Liver (tissue), 9 donors: ENCODE measurements around the gene JDP2. TPM values are rescaled to one million over a fixed set of nuclear protein-coding genes. Genes with fewer than 3 reads are reported as not detected.
A peak's percentile ranks its signal among the peaks of the same experiment; 100 is the strongest.

Experiments
- DNase-seq: peaks from one replicate; pipeline ENCODE4 v3.0.0-alpha.2; 2017; ENCODE audit warnings: low spot score
- H3K27ac ChIP-seq, 2 donors: one replicate each; pipeline ENCODE4 v1.7.0; 2013; ENCODE audit warnings: inconsistent platforms in 2 of 2, low read length in 2 of 2, control low read depth in 1 of 2, low read depth in 1 of 2, mild to moderate bottlenecking in 1 of 2
- H3K27me3 ChIP-seq, 4 donors: one replicate each; pipeline versions ENCODE4 v1.6.1 to v1.7.0; 2013; ENCODE audit warnings: low read length in 3 of 4, inconsistent platforms in 1 of 4, mild to moderate bottlenecking in 1 of 4, moderate library complexity in 1 of 4; ENCODE audit not compliant: control insufficient read depth in 4 of 4, insufficient read depth in 4 of 4
- H3K36me3 ChIP-seq, 4 donors: one replicate each; pipeline versions ENCODE4 v1.6.1 to v1.7.0; 2013; ENCODE audit warnings: low read length in 3 of 4, mild to moderate bottlenecking in 3 of 4, low read depth in 1 of 4, moderate library complexity in 1 of 4; ENCODE audit not compliant: control insufficient read depth in 4 of 4, insufficient read depth in 3 of 4
- H3K4me1 ChIP-seq, 4 donors: one replicate each; pipeline versions ENCODE4 v1.6.1 to v1.7.0; 2013; ENCODE audit warnings: low read length in 3 of 4, mild to moderate bottlenecking in 3 of 4, moderate library complexity in 1 of 4; ENCODE audit not compliant: control insufficient read depth in 4 of 4, insufficient read depth in 4 of 4
- H3K4me3 ChIP-seq, 3 donors: one replicate each; pipeline versions ENCODE4 v1.6.1 to v1.7.0; 2013; ENCODE audit warnings: low read length in 3 of 3, control low read depth in 1 of 3, low read depth in 1 of 3, mild to moderate bottlenecking in 1 of 3
- H3K9ac ChIP-seq, 2 donors: one replicate each; pipeline ENCODE4 v1.7.0; 2013; ENCODE audit warnings: low read length in 2 of 2, mild to moderate bottlenecking in 2 of 2, moderate library complexity in 2 of 2, control low read depth in 1 of 2, low read depth in 1 of 2
- H3K9me3 ChIP-seq, 4 donors: one replicate each; pipeline versions ENCODE4 v1.6.1 to v1.7.0; 2013; ENCODE audit warnings: low read length in 3 of 4; ENCODE audit not compliant: control insufficient read depth in 4 of 4
- EGR1 ChIP-seq, 2 donors: IDR thresholded peaks; 2 replicates each; pipeline ENCODE4 v1.6.1; 2016 to 2018; ENCODE audit warnings: antibody characterized with exemption in 2 of 2, low read depth in 2 of 2
- FOXA2 ChIP-seq: IDR thresholded peaks from 2 replicates; pipeline ENCODE4 v1.6.1; 2016; ENCODE audit warnings: antibody characterized with exemption
- GABPA ChIP-seq, 2 donors: IDR thresholded peaks in 1 of 2; conservative IDR thresholded peaks in 1 of 2; 2 replicates each; pipeline ENCODE4 v1.6.1; 2016; ENCODE audit warnings: antibody characterized with exemption in 2 of 2, mild to moderate bottlenecking in 1 of 2, moderate library complexity in 1 of 2
- HNF4A ChIP-seq, 2 donors: conservative IDR thresholded peaks; 2 replicates each; pipeline ENCODE4 v1.6.1; 2016; ENCODE audit warnings: antibody characterized with exemption in 2 of 2, mild to moderate bottlenecking in 2 of 2
- HNF4G ChIP-seq: IDR thresholded peaks from 2 replicates; pipeline ENCODE4 v1.6.1; 2016; ENCODE audit warnings: antibody characterized with exemption
- NR2F2 ChIP-seq: IDR thresholded peaks from 2 replicates; pipeline ENCODE4 v1.6.1; 2016; ENCODE audit warnings: antibody characterized with exemption
- RAD21 ChIP-seq, 2 donors: IDR thresholded peaks; 2 replicates each; pipeline ENCODE4 v1.6.1; 2016; ENCODE audit warnings: antibody characterized with exemption in 2 of 2, mild to moderate bottlenecking in 2 of 2
- SP1 ChIP-seq: IDR thresholded peaks from 2 replicates; pipeline ENCODE4 v1.6.1; 2018; ENCODE audit warnings: antibody characterized with exemption, mild to moderate bottlenecking
- YY1 ChIP-seq: IDR thresholded peaks from 2 replicates; pipeline ENCODE4 v1.6.1; 2016; ENCODE audit warnings: antibody characterized with exemption, mild to moderate bottlenecking
- WGBS: extraction: QIAGEN DNeasy Blood & Tissue Kit; methylation state at CpG from one replicate; pipeline ENCODE4 v1.1.7; 2013; 5-methylcytosine and 5-hydroxymethylcytosine counted together
- polyA plus RNA-seq, 2 donors: library from polyadenylated mRNA; stranded (reverse) in 1 of 2; unstranded in 1 of 2; fragments of 200-250 nt in 1 of 2; fragments of >200 nt in 1 of 2; fragmentation: Nextera tagmentation in 1 of 2; extraction: Ambion mirVana in 1 of 2; gene quantifications; one replicate each; pipeline versions ENCODE4 v1.2.1 to v1.2.3, GENCODE V29; 2013 to 2015
- total RNA-seq, 2 donors: library from RNA; depleted of rRNA; stranded (reverse); fragments of >200 nt; gene quantifications; one replicate each; pipeline ENCODE4 v1.2.3, GENCODE V29; 2014
- TF ChIP-seq, protein P1 (sequence below): IDR thresholded peaks from 2 replicates; pipeline ENCODE4 v1.6.1; 2016; ENCODE audit warnings: antibody characterized with exemption
- TF ChIP-seq, protein P2 (sequence below): IDR thresholded peaks from 2 replicates; pipeline ENCODE4 v1.6.1; 2016; ENCODE audit warnings: antibody characterized with exemption
- TF ChIP-seq, protein P3 (sequence below): IDR thresholded peaks from 2 replicates; pipeline ENCODE4 v1.6.1; 2016; ENCODE audit warnings: antibody characterized with exemption, mild to moderate bottlenecking
- TF ChIP-seq, protein P4 (sequence below): IDR thresholded peaks from 2 replicates; pipeline ENCODE4 v1.6.1; 2016; ENCODE audit warnings: antibody characterized with exemption
- TF ChIP-seq, protein P5 (sequence below): fragments of 150-350 bp; IDR thresholded peaks from 2 replicates; pipeline ENCODE4 v1.5.1; 2017; ENCODE audit warnings: improper control_type of control experiment, low read depth, low read length; ENCODE audit not compliant: missing input control
- donor health status: healthy.
- donor health status: healthy.
- donor health status: healthy.
- donor health status: healthy.
- donor health status: healthy.

The JDP2 gene, protein sequence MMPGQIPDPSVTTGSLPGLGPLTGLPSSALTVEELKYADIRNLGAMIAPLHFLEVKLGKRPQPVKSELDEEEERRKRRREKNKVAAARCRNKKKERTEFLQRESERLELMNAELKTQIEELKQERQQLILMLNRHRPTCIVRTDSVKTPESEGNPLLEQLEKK
- total RNA-seq (10 to 100 TPM in 1 of 2 donors, 1 to 10 TPM in 1; 8.6 to 14.6 TPM), polyA plus RNA-seq (1 to 10 TPM; 2.4 to 8.8 TPM)

DNA sequence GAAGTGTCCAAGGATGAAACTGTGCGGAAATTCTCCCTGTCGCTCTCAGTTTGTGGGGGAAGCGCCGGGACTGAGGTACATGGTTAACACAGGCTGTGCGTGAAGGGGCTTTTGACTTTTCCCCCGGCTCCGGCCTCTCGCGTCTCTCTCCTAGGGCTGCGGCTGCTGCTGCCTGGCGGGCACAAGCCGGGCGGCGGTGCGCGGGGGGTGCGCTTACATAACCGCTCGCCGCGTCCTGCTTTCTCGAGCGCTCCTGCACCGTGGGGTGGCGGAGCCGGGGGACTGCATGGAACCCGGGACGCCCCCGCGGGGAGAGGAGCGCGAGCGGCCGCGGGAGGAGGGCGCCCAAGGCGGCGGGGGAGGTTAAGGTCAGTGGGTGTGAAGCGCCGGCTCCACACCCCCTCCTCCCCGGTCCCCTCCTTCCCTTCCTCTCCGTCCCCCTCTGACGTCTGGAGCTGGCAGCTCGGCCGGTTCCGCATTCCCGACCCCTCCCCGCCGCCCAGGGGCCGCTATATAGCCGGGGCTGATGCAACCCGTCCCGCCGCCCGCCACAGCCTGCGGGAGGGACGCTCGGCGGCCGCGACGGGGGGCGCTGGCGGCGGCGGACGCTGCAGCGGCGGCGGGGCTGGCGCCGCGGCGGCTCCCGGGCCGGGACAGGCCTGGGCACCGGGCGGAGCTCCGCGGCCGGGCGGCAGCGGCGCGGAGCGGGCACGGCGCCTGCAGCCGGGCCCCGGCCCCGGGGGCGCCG, at the start of gene JDP2:
Gene JDP2, plus strand, starts transcription at position 541 of the 748 bp plus-strand sequence. CDS start 9,899 bp downstream, outside the sequence.
- H3K27ac ChIP-seq = peak within 1 kb of the TSS; percentile 88 to 90
- no peaks in the 10 kb centered on the region for H3K9me3 ChIP-seq
- peaks cover 9 to 52% (median 36%) of the 10 kb centered on the region in 4 donors for H3K4me1 ChIP-seq
- H3K4me3 ChIP-seq = peak within 1 kb of the TSS; percentile 52 to 81 (median 80)
- H3K9ac ChIP-seq = peak within 1 kb of the TSS; percentile 73 to 83
- no peaks in the 10 kb centered on the region for H3K36me3 ChIP-seq
- under 1% methylated on average over 93 of the region's 93 CpGs for WGBS
- H3K27me3 ChIP-seq = no peaks in the 10 kb centered on the region
- peak; percentile 68 for DNase-seq
- TF ChIP-seq RAD21 (IDR thresholded peaks at IDR 0.05) = peak; percentile 27 to 60
- peak; percentile 32 for TF ChIP-seq YY1
- no peak for TF ChIP-seq FOXA2
- TF ChIP-seq HNF4G = no peak

DNA sequence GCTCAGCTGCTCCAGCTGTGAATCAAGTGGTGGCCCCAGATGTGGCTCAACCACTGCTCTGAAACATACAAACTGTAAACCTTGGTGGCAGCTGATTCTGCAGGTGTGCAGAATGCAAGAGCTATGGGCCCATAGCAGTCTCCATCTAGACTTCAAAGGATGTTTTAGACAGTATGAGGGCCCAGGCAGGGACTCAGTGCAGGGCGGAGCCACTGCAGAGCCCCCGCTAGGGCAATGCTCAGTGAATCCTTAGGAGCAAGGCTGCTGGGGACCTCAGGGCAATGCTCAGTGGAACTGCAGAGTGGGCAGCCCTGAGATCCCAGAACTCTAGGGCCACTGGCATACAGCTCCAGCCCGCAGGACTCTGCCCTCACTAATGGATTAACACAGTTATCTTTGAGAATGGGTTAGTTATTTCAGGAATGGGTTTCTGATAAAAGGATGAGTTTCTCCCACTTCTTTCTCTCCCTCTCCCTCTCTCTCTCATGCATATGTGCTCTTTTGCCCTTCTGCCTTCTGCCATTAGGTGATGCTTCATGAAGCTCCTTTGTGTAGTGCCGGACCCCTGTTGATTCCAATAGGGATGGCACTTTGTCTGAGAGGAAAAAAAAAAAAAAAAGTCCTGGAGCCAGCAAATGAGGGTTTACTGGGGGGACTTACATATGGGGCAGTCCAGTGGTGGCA, 48.4 kb upstream of the JDP2 start:
- no peak overlapping the region for H3K4me3 ChIP-seq
- H3K4me1 ChIP-seq = no peaks in the 10 kb centered on the region
- WGBS = 94% methylated on average over 4 of the region's 4 CpGs
- H3K27me3 ChIP-seq = no peaks in the 10 kb centered on the region
- H3K9ac ChIP-seq = no peak overlapping the region
- TF ChIP-seq, protein P1, sequence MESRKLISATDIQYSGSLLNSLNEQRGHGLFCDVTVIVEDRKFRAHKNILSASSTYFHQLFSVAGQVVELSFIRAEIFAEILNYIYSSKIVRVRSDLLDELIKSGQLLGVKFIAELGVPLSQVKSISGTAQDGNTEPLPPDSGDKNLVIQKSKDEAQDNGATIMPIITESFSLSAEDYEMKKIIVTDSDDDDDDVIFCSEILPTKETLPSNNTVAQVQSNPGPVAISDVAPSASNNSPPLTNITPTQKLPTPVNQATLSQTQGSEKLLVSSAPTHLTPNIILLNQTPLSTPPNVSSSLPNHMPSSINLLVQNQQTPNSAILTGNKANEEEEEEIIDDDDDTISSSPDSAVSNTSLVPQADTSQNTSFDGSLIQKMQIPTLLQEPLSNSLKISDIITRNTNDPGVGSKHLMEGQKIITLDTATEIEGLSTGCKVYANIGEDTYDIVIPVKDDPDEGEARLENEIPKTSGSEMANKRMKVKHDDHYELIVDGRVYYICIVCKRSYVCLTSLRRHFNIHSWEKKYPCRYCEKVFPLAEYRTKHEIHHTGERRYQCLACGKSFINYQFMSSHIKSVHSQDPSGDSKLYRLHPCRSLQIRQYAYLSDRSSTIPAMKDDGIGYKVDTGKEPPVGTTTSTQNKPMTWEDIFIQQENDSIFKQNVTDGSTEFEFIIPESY = no peak
- TF ChIP-seq HNF4G = no peak
- no peak for TF ChIP-seq GABPA (IDR thresholded peaks at IDR 0.05 in 1 of 2, conservative IDR thresholded peaks at IDR 0.05 in 1 of 2)
- TF ChIP-seq YY1 = no peak
- no peak for TF ChIP-seq SP1
- no peak for TF ChIP-seq RAD21 (IDR thresholded peaks at IDR 0.05)
- no peak for TF ChIP-seq EGR1 (IDR thresholded peaks at IDR 0.05; ENCODE audit: low read depth in 2 of 2)
- TF ChIP-seq, protein P2, sequence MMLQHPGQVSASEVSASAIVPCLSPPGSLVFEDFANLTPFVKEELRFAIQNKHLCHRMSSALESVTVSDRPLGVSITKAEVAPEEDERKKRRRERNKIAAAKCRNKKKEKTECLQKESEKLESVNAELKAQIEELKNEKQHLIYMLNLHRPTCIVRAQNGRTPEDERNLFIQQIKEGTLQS = no peak
- TF ChIP-seq NR2F2 = no peak
- DNase-seq = no peak
- H3K27ac ChIP-seq = no peak overlapping the region
- no peaks in the 10 kb centered on the region for H3K9me3 ChIP-seq
- no peaks in the 10 kb centered on the region for H3K36me3 ChIP-seq

DNA sequence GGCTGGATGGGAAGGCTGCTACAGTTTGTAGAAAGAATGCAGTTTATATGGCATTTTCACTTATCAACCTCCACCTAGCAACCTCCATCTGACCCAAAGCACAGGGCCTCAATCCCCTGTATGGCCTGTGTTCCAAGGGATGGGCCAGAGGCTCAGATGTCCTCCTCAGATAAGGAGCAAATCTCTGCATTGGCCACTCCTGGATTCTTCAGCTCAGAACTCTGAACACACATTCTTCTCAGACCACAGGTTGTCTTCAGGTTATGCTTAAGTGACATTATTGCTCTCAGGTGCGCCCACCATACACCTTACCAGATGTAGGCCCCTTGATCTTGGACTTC, 47.9 kb upstream of the JDP2 start:
- no peak overlapping the region for H3K27ac ChIP-seq
- H3K9me3 ChIP-seq = no peaks in the 10 kb centered on the region
- TF ChIP-seq NR2F2 (no peak), SP1 (no peak), HNF4A (conservative IDR thresholded peaks at IDR 0.05) (no peak), FOXA2 (no peak), HNF4G (no peak)
- TF ChIP-seq, protein P2 = no peak
- TF ChIP-seq, protein P3, sequence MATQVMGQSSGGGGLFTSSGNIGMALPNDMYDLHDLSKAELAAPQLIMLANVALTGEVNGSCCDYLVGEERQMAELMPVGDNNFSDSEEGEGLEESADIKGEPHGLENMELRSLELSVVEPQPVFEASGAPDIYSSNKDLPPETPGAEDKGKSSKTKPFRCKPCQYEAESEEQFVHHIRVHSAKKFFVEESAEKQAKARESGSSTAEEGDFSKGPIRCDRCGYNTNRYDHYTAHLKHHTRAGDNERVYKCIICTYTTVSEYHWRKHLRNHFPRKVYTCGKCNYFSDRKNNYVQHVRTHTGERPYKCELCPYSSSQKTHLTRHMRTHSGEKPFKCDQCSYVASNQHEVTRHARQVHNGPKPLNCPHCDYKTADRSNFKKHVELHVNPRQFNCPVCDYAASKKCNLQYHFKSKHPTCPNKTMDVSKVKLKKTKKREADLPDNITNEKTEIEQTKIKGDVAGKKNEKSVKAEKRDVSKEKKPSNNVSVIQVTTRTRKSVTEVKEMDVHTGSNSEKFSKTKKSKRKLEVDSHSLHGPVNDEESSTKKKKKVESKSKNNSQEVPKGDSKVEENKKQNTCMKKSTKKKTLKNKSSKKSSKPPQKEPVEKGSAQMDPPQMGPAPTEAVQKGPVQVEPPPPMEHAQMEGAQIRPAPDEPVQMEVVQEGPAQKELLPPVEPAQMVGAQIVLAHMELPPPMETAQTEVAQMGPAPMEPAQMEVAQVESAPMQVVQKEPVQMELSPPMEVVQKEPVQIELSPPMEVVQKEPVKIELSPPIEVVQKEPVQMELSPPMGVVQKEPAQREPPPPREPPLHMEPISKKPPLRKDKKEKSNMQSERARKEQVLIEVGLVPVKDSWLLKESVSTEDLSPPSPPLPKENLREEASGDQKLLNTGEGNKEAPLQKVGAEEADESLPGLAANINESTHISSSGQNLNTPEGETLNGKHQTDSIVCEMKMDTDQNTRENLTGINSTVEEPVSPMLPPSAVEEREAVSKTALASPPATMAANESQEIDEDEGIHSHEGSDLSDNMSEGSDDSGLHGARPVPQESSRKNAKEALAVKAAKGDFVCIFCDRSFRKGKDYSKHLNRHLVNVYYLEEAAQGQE = no peak
- TF ChIP-seq, protein P4, sequence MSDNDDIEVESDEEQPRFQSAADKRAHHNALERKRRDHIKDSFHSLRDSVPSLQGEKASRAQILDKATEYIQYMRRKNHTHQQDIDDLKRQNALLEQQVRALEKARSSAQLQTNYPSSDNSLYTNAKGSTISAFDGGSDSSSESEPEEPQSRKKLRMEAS = no peak
- TF ChIP-seq, protein P5, sequence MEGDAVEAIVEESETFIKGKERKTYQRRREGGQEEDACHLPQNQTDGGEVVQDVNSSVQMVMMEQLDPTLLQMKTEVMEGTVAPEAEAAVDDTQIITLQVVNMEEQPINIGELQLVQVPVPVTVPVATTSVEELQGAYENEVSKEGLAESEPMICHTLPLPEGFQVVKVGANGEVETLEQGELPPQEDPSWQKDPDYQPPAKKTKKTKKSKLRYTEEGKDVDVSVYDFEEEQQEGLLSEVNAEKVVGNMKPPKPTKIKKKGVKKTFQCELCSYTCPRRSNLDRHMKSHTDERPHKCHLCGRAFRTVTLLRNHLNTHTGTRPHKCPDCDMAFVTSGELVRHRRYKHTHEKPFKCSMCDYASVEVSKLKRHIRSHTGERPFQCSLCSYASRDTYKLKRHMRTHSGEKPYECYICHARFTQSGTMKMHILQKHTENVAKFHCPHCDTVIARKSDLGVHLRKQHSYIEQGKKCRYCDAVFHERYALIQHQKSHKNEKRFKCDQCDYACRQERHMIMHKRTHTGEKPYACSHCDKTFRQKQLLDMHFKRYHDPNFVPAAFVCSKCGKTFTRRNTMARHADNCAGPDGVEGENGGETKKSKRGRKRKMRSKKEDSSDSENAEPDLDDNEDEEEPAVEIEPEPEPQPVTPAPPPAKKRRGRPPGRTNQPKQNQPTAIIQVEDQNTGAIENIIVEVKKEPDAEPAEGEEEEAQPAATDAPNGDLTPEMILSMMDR = no peak
- H3K9ac ChIP-seq = no peak overlapping the region
- no peaks in the 10 kb centered on the region for H3K27me3 ChIP-seq
- H3K36me3 ChIP-seq = no peaks in the 10 kb centered on the region
- no peak for DNase-seq
- 99% methylated on average over 1 of the region's 1 CpG for WGBS
- H3K4me3 ChIP-seq = no peak overlapping the region
- H3K4me1 ChIP-seq = no peaks in the 10 kb centered on the region
